ENCODE measurements around the gene LTBP1.

DNA sequence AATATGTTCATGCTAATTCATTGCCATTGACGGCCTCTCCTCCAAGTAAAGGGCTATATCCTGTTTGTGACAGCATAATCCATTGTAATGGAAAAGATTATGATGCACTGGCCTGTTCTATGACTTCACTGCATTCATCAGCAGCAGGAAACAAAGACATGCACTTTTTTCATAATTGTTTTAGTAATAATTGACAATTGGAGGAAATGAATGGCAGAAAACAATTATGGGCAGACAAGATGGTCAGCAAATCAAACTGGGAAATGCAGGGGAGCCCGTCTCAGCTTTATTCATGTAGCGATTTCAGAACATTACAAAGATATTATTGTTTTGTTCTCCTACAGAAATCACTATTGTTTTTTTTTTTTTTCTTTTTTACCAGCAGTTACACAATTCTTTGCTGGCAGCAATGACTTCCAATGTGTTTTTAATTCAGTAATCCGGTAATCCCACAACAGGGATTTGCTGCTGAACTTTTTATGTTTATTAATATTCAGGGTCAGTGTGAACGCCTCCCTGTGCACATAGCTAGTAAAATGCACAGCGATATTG lies 495.9 kb downstream of the LTBP1 start:
- TF ChIP-seq, protein P1, sequence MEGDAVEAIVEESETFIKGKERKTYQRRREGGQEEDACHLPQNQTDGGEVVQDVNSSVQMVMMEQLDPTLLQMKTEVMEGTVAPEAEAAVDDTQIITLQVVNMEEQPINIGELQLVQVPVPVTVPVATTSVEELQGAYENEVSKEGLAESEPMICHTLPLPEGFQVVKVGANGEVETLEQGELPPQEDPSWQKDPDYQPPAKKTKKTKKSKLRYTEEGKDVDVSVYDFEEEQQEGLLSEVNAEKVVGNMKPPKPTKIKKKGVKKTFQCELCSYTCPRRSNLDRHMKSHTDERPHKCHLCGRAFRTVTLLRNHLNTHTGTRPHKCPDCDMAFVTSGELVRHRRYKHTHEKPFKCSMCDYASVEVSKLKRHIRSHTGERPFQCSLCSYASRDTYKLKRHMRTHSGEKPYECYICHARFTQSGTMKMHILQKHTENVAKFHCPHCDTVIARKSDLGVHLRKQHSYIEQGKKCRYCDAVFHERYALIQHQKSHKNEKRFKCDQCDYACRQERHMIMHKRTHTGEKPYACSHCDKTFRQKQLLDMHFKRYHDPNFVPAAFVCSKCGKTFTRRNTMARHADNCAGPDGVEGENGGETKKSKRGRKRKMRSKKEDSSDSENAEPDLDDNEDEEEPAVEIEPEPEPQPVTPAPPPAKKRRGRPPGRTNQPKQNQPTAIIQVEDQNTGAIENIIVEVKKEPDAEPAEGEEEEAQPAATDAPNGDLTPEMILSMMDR (IDR thresholded peaks at IDR 0.05): no peak
- TF ChIP-seq POLR2A (IDR thresholded peaks at IDR 0.05): no peak
